Measurements from ENCODE around the gene MEIS2.

The MEIS2 gene

DNA sequence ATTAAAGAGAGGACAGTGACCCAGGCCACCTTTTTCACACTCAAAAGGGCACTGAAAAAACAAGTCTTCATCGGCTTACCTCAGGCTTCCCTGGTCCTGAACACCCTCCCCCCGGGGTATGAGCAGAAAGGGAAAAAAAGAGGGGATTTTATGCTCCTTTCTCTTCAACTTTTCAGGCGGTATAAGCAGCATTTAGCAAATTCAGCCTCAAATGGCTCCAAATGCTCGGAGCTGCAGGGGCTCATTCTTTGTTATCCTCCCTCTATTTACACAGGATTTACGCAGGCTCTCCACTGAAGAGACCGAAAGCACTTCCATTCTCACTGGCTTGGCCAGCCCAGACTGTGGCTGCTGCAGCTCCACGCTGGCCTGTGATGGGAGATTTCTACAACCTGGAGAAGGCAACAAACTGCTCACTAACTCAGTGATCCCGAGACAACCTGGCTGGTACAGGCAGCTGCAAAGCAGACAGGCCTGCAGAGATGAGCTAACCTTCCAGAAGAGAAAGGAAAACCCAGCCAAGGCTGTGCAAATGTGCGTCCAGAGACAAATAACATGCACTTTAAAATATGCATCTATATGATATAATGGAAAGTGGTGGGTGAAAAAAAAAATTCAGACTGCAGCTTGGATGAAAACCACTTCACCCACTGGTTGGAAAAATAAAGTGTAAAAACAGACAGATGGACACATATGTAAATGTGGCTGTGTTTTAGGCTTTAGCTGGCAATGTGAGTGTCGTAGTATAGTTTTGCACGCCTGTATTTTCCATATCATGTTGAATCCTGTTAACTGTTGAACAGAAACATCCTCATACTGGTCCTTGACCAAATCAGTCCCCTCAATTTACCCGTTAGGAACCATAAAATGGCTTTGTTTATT is 54.2 kb downstream of the MEIS2 start:
- DNase-seq (ENCODE audit: insufficient read length, low spot score) (no peak), FAIRE-seq (no peak)

DNA sequence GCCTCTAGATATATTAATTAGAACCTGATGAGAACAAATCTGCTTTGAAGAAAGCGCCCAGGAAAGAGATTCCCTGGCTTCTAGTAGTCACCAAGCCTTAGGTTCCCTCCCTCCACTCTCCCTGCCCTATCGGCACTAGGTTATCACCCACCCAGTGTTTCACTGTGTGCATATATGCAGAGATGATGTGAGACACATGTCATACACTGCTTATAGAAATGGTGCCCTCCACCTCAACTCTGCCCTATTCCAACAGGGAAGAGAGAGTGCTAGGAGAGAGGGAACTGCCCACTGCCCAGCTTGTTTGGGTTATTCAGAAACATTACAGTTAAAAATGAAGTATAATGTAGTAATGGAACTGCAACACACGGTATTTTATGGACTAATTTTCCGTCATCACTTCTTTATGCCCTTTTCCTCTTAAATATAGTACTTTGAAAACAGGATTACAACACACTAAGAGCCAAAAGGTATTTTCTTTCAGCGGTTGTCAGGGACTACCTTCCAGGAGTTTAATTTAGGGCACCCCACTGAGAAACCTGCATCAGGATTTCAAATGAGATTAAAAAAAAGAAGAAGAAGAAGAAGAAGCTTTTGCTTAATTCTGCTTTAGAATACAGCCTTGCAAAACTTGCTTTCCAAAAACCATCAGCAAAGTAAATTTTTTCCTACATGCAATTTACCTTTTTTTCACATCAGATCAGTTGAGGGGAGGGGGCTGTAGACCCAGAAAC is 55.3 kb downstream of the MEIS2 start:
- DNase-seq (ENCODE audit: insufficient read length, low spot score), result no peak
- FAIRE-seq, result no peak

DNA sequence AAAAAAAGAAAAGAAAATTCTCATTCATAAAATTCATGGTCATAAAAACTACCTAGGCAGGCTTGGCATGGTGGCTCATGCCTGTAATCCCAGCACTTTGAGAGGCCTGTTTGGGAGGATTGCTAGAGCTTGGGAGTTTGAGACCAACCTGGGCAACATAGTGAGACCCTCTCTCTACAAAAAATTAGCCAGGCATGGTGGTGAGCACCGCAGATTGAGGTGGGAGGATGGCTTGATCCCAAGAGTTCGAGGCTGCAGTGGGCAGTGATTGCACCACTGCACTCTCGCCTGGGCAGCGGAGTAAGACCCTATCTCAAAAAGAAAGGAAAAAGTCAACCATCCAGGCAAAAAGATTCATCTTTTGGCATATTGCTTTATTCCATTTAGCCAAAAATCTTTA is 58.5 kb downstream of the MEIS2 start:
- DNase-seq (ENCODE audit: insufficient read length, low spot score) (no peak), FAIRE-seq (no peak)

GRCh38 chr15:37041042-37041441 is 59.3 kb downstream of the MEIS2 start:
- no peak for FAIRE-seq

DNA sequence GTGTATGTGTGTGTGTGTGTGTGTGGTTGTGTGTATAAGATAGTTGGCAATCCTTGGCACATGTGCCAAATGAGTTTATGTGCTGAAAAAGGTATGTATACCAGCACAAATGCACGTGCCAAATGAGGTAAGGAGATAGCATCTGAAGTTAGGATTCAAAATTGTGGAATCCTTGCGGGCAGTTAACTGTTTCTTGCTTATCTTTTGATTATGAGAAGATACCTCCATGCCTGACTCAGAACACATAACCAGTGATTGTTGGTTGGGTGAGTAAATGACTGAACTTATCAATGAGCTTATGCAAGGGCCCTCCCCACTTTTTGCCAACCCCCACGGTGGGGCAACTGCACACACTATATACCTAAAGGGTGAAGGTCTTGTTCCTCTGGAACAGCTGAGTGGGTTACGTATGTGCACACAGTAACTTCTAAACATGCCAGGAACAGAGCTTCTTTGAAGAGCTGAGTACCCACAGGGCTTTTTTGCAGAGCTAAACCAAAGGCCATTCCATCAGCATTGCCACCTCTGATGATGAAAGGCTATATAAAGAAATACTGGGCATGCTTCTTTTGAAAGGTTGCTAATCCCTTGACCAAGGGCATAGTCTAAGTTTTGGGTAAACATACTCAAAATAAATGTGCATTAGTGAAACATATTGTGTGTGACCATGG is 60.1 kb downstream of the MEIS2 start:
- FAIRE-seq (no peak), DNase-seq (ENCODE audit: insufficient read length, low spot score) (no peak)

More at GRCh38 chr15:37041042-37041441, 59.3 kb downstream of the MEIS2 start:
- no peak for DNase-seq (ENCODE audit: insufficient read length, low spot score)

DNA sequence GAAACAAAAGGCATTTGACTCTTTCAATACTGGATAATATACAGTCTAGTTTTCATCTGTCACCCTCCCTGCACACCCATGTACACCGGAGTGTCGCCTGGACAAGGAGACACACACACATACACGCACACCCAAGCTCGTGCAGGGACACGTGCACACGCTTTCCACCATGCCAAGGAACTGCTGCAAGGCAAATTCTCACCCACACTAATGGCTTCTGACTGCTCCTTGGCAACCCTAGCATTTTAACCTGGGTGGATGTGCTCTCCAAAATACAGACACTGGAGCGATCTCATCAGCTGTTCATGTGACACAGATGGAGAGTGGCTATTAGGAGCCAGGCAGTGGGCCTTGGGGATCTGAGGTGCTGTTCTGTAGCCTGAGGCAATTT is 61.6 kb downstream of the MEIS2 start:
- no peak for FAIRE-seq
- no peak for DNase-seq (ENCODE audit: insufficient read length, low spot score)

DNA sequence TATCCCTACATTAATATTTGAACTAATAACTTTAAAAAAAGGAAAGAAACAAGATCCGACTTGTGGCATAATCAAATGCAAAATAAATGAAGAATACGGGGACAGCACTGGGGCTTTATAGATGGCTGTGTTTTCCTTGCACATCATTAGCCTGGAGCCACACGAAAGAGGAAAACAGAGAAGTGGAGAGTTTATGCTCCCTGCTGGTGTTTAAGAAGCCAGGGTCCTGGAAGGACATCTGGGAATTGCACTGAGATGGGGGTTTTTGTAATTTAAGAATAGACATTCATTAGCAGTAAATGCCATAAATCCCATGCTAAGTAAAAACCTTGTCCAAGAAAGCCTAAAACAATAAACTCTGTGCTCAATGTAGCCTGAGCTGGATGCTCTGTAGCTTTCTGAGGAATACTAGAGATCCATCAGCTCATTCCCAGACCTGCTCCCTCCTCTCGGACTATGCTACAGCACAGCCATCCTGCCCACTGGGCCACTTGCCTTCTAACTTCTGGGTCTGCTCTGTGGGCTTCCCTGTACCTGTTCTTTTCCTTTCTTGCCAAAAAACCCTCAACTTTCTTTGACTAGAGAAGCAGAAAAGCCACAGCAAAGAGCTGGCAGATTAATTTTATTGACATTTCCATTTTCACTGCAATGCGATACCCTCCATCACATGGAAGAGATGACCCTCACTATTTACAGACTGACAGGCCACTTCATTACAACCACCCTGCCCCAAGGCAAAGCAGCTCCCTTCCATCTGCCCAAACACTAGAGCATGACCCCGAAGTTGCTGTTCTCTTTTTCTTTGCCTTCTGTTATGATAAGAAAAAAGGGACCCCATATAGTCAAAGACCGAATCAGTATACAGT is 62.3 kb downstream of the MEIS2 start:
- no peak for DNase-seq (ENCODE audit: insufficient read length, low spot score)
- no peak for FAIRE-seq

DNA sequence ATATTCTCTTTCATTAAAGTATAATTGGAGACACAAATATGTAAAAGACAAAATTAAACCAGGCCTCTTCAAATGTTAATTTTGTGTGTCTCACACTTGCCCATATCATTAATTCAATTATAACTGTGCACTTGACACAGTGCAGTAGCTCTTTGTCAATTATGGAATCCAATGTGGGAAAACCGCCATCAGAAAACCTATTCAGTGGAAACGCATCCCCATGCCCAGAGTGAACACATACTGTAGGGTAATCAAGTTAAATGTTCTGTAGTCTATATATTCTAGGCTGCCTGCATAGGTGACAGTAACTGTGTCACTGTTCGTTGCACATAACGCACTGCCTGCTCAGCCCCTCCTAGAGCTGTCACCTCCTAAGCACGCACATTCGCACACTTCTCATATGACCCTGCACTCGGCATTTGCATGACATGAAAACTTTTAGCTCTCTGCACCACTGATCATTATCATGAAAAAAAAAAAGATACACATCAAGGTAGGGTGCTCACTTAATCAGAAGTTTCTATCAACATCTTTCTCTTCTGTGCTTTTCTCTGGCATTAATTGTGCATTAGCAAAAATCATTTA is 63.2 kb downstream of the MEIS2 start:
- no peak for DNase-seq (ENCODE audit: insufficient read length, low spot score)
- FAIRE-seq, result no peak

GRCh38 chr15:37034835-37035748 is 65.3 kb downstream of the MEIS2 start:
- no peak for FAIRE-seq
- no peak for DNase-seq (ENCODE audit: insufficient read length, low spot score)

DNA sequence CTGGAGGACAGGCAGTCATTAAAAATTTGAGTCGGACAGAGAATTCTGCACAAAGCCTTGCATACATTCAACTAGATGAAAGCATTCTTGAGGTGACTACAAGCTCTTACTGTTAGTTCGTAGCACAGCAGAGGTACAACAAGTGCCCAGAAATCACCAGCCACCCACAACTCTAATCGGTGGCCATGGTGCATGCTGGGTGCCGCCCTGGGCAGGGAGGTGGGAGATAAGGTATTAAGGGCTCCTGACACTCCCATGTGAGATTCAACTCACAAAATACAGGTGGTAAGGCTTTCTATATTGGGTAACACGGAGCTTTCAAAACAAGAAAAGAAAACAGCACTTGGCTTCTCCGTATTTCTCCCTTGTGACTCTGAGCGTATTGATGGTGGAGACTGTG is 66.0 kb downstream of the MEIS2 start:
- DNase-seq (ENCODE audit: insufficient read length, low spot score), result no peak
- no peak for FAIRE-seq

GRCh38 chr15:37032091-37032775 is 68.1 kb downstream of the MEIS2 start:
- FAIRE-seq, result no peak
- no peak for DNase-seq (ENCODE audit: insufficient read length, low spot score)

DNA sequence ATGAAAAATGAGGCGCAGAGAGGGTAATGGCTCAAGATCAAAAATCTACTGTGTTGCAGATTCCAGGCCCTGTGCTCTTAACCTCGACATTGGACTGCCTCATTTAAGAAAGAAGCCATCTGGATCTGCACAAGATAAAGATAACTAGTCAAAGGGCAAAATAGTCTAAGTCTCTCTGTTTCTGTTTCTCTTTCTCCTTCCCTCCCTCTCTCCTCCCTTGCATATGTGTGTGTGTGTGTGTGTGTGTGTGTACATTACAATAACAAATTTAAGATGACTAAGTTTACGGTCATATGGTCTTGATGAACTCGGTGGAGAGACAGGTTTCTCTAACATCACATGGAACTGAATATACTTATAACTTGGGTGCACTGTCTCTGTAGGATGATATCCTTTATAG is 69.2 kb downstream of the MEIS2 start:
- DNase-seq (ENCODE audit: insufficient read length, low spot score) (no peak), FAIRE-seq (no peak)

DNA sequence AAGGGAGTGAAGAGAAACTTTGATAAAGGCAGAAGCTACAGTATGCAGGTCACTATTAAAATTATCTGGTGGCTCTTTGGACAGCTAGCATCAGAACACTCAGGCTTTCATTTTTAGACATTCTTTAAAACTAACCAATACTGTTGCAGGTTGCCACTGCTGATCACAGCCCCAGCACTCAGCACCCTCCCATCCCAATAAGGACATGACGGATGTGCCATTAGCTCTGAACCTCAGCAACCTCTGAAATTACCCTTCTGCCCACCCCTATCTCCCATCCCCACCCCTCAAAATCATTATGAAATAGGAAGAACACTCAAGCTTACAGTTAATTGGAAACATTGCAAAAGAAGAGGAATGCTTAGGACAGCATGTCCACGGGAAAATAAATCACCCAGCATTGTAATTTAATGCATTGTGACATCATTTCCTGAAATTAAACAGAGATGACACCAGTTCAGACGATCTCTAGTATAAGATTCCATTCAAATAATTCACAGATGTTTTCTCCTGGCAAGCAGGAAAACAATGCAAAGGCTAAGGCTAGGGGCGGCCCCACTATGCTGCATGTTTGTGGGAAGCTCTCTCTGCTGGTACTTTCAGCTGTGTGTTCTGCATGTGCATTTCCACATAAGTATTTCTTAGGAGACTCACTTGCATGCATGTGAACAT is 71.6 kb downstream of the MEIS2 start:
- no peak for FAIRE-seq
- DNase-seq (ENCODE audit: insufficient read length, low spot score), result no peak

DNA sequence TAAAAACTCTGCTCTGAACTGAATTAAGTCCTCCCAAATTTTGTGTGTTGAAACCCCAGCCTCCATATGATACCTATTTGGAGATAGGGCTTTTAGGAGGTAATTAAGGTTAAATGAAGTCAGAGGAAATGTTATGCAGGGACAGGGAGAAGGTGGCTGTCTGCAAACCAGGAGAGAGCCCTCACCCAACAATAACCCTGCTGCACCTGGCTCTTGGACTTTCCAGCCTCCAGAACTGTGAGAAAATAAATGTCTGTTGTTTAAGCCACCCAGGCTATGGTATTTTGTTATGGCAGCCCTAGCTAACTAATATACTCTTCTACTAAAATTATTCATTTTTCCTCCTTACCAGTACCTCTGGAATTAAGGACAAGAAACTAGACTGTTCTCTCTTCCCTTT is 79.5 kb downstream of the MEIS2 start:
- FAIRE-seq, result no peak
- no peak for DNase-seq (ENCODE audit: insufficient read length, low spot score)

DNA sequence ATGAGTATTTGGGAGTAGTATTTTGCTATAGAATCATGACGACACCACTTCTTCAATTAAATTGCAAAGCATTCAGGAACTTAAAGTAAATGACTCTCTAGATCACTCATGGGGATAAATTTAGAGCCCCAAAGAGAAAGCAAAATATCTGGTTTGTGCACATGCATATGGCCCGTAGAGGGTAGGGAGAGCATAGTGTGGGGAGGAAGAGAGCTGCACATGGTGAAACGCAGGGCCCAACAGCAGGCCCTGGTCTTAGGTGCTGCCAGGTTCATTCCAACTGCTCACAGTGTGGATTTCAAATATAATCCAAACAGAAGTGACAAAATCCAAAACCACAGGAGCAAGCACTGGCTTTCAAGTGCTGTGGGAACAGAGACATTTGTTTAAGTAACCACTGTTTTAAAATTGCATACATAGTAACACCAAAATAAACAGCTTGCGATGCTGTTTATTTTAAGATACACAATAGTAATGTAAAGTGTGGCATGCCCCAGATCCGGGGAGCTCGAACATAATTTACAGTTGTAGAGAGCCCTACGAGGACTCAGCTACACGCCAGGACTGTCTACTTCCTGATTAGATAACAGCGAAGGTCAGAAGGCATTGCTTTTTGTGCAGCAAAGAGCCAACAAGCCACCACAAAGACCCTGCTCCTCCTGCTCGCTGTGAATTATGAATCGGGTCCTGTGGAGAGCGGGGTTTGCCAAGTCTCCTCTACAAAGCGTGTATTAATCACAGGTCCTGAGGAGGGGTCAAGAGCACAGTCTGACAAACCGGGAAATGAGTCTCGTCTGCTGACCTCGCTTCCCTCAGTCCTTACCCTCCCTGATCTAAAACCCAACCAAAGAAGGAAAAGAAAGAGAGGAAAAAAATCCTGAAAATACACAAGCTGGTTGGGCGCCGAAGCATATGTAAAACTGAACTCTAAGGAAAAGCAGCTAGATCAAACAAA is 80.6 kb downstream of the MEIS2 start:
- FAIRE-seq (no peak), DNase-seq (ENCODE audit: insufficient read length, low spot score) (no peak)

DNA sequence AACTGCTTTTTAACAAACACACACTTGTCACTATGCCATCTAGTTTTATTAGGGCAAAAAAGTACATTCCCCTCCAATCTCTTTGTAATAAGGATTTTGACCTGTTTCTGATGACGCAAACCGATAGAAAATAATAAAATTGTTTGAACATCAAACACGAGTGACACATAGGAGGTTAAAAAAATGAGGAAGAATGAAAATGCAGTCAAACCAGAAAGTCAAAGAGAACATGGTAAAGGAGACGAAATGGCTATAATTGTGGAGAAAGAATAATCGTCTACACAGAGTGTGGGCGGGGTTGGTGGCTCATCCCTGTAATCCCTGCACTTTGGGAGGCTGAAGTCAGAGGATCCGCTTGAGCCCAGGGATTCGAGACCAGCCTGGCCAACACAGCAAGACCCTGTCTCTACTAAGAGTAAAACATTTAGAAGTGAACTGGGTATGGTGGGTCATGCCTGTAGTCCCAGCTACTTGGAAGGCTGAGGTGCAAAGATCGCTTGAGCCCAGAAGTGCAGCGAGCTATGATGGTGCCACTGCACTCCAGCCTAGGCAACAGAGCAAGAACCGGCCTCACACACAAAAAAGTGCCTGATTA is 83.2 kb downstream of the MEIS2 start:
- FAIRE-seq (no peak), DNase-seq (ENCODE audit: insufficient read length, low spot score) (no peak)

DNA sequence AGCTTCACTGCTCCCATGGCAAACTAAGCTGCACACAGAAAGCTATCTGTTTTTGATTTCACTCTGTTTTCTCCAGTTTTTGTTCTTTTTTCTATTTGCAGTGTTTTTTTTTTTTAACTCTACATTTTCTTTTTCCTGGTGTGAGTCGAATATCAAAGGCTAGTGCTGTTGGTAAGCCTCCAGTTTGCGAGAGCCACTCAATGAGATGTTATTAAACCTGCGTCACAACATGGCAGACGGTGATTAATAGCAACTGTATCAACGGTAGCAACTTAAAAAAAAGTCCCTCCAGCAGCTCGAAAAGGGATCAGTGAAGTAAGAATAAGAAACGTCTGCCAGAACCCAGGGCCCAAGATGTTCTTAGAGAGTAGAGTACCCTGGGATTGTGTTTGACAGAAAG is 84.1 kb downstream of the MEIS2 start:
- DNase-seq (ENCODE audit: insufficient read length, low spot score) (no peak), FAIRE-seq (no peak)
